Coronary artery (tissue), 2 donors: ENCODE data around the gene FAM114A1.

Source experiments
- DNase-seq: peaks from one replicate; pipeline ENCODE4 v3.0.0-alpha.2; 2017; ENCODE audit warnings: low spot score
- H3K27ac ChIP-seq, 2 donors: fragments of 200-600 bp; sonication (generic); one replicate each; pipeline ENCODE4 v1.5.1; 2016 to 2019
- H3K4me3 ChIP-seq: fragments of 200-600 bp; sonication (generic); 2 replicates; pipeline ENCODE4 v1.5.1; 2016; ENCODE audit warnings: mild to moderate bottlenecking, moderate library complexity
- TF ChIP-seq, protein P1 (sequence below): fragments of 200-600 bp; sonication (generic); IDR thresholded peaks from one replicate; pipeline ENCODE4 v1.5.1; 2019; ENCODE audit warnings: antibody characterized with exemption

Gene FAM114A1

DNA sequence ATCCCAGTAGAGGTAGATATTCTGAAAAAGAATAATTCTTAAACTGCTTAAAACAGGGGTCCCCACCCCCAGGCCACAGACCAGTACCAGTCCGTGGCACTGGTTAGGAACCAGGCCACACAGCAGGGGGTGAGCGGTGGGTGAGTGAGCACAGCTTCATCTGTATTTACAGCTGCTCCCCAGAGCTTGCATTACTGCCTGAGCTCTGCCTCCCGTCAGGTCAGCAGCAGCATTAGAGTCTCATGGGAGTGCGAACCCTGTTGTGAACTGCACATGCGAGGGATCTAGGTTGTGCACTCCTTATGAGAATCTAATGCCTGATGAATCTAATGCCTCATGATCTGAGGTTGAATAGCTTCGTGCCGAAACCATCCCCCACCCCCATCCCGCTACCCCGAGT lies 76.8 kb downstream of the FAM114A1 start:
- TF ChIP-seq, protein P1, sequence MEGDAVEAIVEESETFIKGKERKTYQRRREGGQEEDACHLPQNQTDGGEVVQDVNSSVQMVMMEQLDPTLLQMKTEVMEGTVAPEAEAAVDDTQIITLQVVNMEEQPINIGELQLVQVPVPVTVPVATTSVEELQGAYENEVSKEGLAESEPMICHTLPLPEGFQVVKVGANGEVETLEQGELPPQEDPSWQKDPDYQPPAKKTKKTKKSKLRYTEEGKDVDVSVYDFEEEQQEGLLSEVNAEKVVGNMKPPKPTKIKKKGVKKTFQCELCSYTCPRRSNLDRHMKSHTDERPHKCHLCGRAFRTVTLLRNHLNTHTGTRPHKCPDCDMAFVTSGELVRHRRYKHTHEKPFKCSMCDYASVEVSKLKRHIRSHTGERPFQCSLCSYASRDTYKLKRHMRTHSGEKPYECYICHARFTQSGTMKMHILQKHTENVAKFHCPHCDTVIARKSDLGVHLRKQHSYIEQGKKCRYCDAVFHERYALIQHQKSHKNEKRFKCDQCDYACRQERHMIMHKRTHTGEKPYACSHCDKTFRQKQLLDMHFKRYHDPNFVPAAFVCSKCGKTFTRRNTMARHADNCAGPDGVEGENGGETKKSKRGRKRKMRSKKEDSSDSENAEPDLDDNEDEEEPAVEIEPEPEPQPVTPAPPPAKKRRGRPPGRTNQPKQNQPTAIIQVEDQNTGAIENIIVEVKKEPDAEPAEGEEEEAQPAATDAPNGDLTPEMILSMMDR: no peak
- no peak overlapping the region for H3K4me3 ChIP-seq
- H3K27ac ChIP-seq: no peak overlapping the region
- no peak for DNase-seq

DNA sequence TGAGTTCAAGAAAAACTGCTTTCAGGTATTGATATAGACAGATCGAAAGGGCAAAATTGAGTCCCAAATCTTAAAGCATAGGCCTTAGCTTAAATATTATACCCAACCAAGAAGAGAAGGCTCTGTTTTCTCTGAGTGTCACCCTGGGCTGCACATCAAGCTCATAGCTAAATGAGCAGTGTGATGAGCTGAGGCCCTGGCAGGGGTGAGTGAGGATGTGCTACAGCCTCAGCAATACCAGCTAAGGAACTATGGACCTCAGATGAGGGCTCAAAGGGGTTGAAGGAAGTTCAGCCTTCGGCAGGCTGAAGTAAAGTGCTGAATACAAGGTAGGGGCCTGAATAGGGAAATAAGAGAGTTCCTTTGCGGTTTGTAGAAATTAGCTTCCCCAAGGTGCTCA lies 79.3 kb downstream of the FAM114A1 start:
- no peak overlapping the region for H3K27ac ChIP-seq
- TF ChIP-seq, protein P1: no peak
- DNase-seq: no peak
- H3K4me3 ChIP-seq: no peak overlapping the region

DNA sequence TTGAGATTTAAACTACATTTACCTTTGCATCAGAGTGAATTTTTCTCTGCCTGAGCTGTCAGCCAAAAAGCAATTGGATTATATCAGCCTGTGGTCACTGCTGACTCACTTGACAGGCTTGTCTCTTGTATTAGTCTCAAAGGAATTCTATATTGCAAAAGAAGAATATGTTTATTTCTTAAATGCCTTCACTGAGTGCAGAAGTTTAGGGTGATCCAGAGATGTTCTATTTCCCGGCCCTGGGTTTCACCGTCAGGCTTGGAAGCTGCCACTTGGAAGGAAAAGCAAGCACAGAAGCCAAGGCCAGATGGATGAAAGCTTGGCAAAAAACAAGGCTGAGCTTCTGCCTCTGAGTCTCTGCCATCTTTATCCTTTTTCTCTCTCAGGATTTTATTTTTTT lies 80.9 kb downstream of the FAM114A1 start:
- H3K27ac ChIP-seq: no peak overlapping the region
- no peak overlapping the region for H3K4me3 ChIP-seq
- TF ChIP-seq, protein P1: no peak
- no peak for DNase-seq

DNA sequence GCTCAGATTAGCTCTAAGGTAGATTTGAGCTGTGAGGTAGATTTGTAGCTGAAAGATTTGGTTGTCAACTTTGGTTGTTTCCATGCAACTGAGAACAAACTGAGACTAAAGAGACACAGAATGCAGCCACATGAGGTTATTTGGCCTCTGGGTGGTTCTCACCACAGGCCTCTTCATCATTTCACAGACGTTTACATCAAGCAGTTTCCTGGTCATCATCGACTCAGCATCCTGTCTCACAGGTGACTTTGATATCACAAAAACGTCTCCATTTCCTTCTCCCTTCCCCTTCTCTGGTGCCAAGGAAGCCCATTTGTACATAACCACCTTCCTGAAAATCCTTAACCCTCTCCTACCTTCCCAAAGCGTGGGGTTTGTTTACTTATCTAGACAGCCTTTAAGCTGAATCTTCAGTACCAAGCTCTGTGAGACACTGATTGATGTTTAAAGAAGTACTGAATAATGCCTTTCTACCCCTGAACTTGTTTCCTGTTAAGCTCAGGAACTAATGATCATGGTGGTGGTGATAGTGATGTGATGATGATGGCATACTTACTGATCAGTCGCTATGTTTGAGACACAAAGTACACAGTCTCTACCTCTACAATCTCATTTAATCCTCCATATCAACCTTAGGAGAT lies 81.9 kb downstream of the FAM114A1 start:
- Histone ChIP-seq H3K27ac (no peak overlapping the region), H3K4me3 (no peak overlapping the region)
- TF ChIP-seq, protein P1: no peak
- DNase-seq: no peak

DNA sequence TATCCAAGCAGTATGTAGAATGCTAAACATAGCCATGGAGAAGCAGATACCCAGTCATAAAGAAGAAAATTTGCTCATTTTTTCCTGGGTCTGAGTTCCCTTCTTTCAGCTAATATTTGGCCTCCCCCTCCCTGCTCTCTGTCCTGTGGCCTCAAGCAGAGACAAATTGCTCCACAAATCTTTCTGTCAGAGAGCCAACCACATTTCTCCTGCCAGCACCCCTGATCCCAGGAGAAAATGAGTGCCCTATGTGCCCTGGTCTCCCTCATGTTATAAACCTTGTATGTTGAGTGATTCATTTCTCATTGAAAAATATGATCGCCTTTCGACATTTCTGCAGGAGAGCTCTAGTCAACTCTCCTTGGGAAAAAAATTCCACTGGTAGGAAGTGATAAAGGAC lies 82.6 kb downstream of the FAM114A1 start:
- Histone ChIP-seq H3K4me3 (no peak overlapping the region), H3K27ac (no peak overlapping the region)
- TF ChIP-seq, protein P1: no peak
- DNase-seq: no peak

DNA sequence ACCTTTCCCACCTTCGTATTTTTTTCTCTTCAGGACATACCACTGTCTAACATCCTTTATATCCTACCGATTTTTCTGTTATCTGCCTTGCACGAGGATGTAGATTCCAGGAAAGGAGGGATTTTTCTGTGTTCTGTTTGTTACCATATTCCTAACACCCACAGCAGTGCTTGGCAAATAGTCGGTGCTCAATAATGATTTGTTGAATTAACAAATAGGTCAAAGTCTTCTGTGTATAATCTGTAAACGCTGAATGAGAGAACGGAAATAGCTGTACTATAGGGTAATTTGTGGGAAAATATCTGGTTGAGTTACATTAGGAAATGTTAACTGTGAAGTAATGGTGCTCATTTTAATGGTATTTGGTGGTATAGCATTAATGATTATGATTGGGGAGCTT lies 83.1 kb downstream of the FAM114A1 start:
- no peak for DNase-seq
- TF ChIP-seq, protein P1: no peak
- H3K4me3 ChIP-seq: no peak overlapping the region
- H3K27ac ChIP-seq: no peak overlapping the region

DNA sequence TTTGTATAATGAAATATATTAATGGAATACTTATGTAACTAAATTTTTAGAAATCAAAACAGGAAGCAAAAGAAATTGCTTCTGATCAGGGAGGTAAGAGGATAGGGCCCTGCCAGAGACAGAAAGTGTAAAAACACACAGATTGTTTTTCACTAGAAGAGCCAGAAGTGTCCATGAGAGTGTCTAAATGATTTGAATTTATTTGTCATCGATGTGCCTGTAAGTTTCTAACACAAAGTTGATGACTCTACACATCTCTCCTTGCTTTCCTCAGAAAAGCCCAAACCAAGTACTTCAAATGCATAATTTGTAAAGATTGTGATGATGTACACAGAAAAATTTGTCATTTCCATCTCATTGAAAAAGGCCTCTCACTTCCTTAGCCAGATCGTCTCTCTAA lies 84.0 kb downstream of the FAM114A1 start:
- TF ChIP-seq, protein P1: no peak
- Histone ChIP-seq H3K27ac (no peak overlapping the region), H3K4me3 (no peak overlapping the region)
- no peak for DNase-seq
